NCI-H2107 (cell line): Measurements from ENCODE around the gene MTIF3.
"Not testable (repeated sequence)": the region's sequence is repeated elsewhere in the genome, so short reads cannot be mapped to it uniquely, and the experiment has no call there.

Experiments
- DNase-seq: peaks from one replicate; lab custom pipeline; 2025; lab: John Stamatoyannopoulos, UW

The MTIF3 gene

GRCh38 chr13:27411341-27411740 lies 39.0 kb downstream of the MTIF3 start:
- no peak for DNase-seq

- no peak for DNase-seq
Observed at GRCh38 chr13:27409013-27409412, 41.4 kb downstream of the MTIF3 start.

GRCh38 chr13:27408074-27408473 lies 42.3 kb downstream of the MTIF3 start:
- no peak for DNase-seq

GRCh38 chr13:27406178-27406939 lies 44.0 kb downstream of the MTIF3 start:
- no peak for DNase-seq

GRCh38 chr13:27405546-27406134 lies 44.7 kb downstream of the MTIF3 start:
- no peak for DNase-seq

GRCh38 chr13:27404680-27405079 lies 45.7 kb downstream of the MTIF3 start:
- no peak for DNase-seq

GRCh38 chr13:27403727-27404385 lies 46.5 kb downstream of the MTIF3 start:
- DNase-seq, result no peak

GRCh38 chr13:27403203-27403678 lies 47.1 kb downstream of the MTIF3 start:
- no peak for DNase-seq

GRCh38 chr13:27401210-27401609 lies 49.2 kb downstream of the MTIF3 start:
- DNase-seq, result no peak

GRCh38 chr13:27400405-27400804 lies 50.0 kb downstream of the MTIF3 start:
- DNase-seq, result not testable (repeated sequence)

GRCh38 chr13:27398360-27398759 lies 52.0 kb downstream of the MTIF3 start:
- DNase-seq, result no peak

- DNase-seq, result no peak
Observed at GRCh38 chr13:27396252-27396846, 54.0 kb downstream of the MTIF3 start.

- DNase-seq, result no peak
Observed at GRCh38 chr13:27395007-27395510, 55.3 kb downstream of the MTIF3 start.

- no peak for DNase-seq
Observed at GRCh38 chr13:27393101-27393500, 57.3 kb downstream of the MTIF3 start.

GRCh38 chr13:27391471-27391870 lies 58.9 kb downstream of the MTIF3 start:
- DNase-seq, result no peak

- no peak for DNase-seq
Observed at GRCh38 chr13:27389891-27390290, 60.5 kb downstream of the MTIF3 start.

GRCh38 chr13:27388241-27388640 lies 62.1 kb downstream of the MTIF3 start:
- no peak for DNase-seq
